NCI-H128 (cell line): ENCODE results near the gene ZW10.
A peak's percentile ranks its signal among the peaks of the same experiment; 100 is the strongest.
"Not testable (repeated sequence)": the region's sequence is repeated elsewhere in the genome, so short reads cannot be mapped to it uniquely, and the experiment has no call there.

Source experiments
- DNase-seq: peaks from one replicate; lab custom pipeline; 2025; ENCODE audit not compliant: unreplicated experiment; lab: John Stamatoyannopoulos, UW

Gene ZW10

GRCh38 chr11:113773416-113774173 is at the start of gene ZW10:
ZW10 (minus strand) TSS chr11:113773692; CDS start chr11:113773666, 26 bp downstream.
- DNase-seq: peak; percentile 95

- no peak for DNase-seq
These were observed 44.9 kb upstream of the ZW10 start for GRCh38 chr11:113818426-113818825.

- DNase-seq: no peak
These were observed 44.1 kb upstream of the ZW10 start for GRCh38 chr11:113817626-113818025.

- DNase-seq: no peak
These were observed 43.7 kb upstream of the ZW10 start for GRCh38 chr11:113817162-113817561.

- DNase-seq: no peak
These were observed 40.7 kb upstream of the ZW10 start for GRCh38 chr11:113814181-113814580.

GRCh38 chr11:113808931-113809330 is 35.4 kb upstream of the ZW10 start:
- no peak for DNase-seq

GRCh38 chr11:113806406-113806805 is 32.9 kb upstream of the ZW10 start:
- DNase-seq: no peak

GRCh38 chr11:113805640-113806039 is 32.1 kb upstream of the ZW10 start:
- DNase-seq: no peak

GRCh38 chr11:113802621-113803020 is 29.1 kb upstream of the ZW10 start:
- no peak for DNase-seq

GRCh38 chr11:113796663-113797259 is 23.3 kb upstream of the ZW10 start:
- no peak for DNase-seq

GRCh38 chr11:113789675-113790320 is 16.3 kb upstream of the ZW10 start:
- DNase-seq: no peak

GRCh38 chr11:113789016-113789415 is 15.5 kb upstream of the ZW10 start:
- DNase-seq: not testable (repeated sequence)

GRCh38 chr11:113782134-113782533 is 8.6 kb upstream of the ZW10 start:
- DNase-seq: no peak

GRCh38 chr11:113781682-113782081 is 8.2 kb upstream of the ZW10 start:
- DNase-seq: no peak

GRCh38 chr11:113779496-113779895 is 6.0 kb upstream of the ZW10 start, which contains the start of gene CLDN25:
CLDN25 (plus strand) TSS chr11:113779796; CDS start chr11:113779796, 0 bp downstream.
- DNase-seq: no peak

- no peak for DNase-seq
These were observed 4.8 kb upstream of the ZW10 start for GRCh38 chr11:113778111-113778910.

GRCh38 chr11:113774174-113774503 is 647 bp upstream of the ZW10 start:
- DNase-seq: no peak

GRCh38 chr11:113773092-113773415 is 438 bp downstream of the ZW10 start:
- no peak for DNase-seq

GRCh38 chr11:113771964-113772363 is 1.5 kb downstream of the ZW10 start:
- DNase-seq: no peak

- no peak for DNase-seq
These were observed 8.8 kb downstream of the ZW10 start for GRCh38 chr11:113764527-113765219.

GRCh38 chr11:113763040-113763439 is 10.5 kb downstream of the ZW10 start:
- DNase-seq: not testable (repeated sequence)
